Trophoblast cell (in vitro differentiated cells and primary cell): ENCODE data around the gene KCNH2. TPM values are rescaled to one million over a fixed set of nuclear protein-coding genes. Genes with fewer than 3 reads are reported as not detected.
A peak's percentile ranks its signal among the peaks of the same experiment; 100 is the strongest.
"Not testable (repeated sequence)": the region's sequence is repeated elsewhere in the genome, so short reads cannot be mapped to it uniquely, and the experiment has no call there.

Experiments
- DNase-seq, 2 donors: peaks; one replicate each; pipeline ENCODE4 v3.0.0-alpha.2; 2016
- H2AFZ ChIP-seq: 2 replicates; pipeline ENCODE4 v1.6.1; 2013; ENCODE audit warnings: low read length, moderate library complexity, mild to moderate bottlenecking; ENCODE audit not compliant: insufficient read depth, poor library complexity
- H2AK5ac ChIP-seq: 2 replicates; pipeline ENCODE4 v1.6.1; 2013; ENCODE audit warnings: mild to moderate bottlenecking, low read length
- H2BK120ac ChIP-seq: 2 replicates; pipeline ENCODE4 v1.6.1; 2013; ENCODE audit warnings: low read length, mild to moderate bottlenecking, moderate library complexity; ENCODE audit not compliant: insufficient read depth, poor library complexity
- H2BK12ac ChIP-seq: 2 replicates; pipeline ENCODE4 v1.6.1; 2013; ENCODE audit warnings: mild to moderate bottlenecking, low read length, moderate library complexity
- H2BK5ac ChIP-seq: 2 replicates; pipeline ENCODE4 v1.6.1; 2013; ENCODE audit warnings: low read length, low read depth, moderate library complexity, mild to moderate bottlenecking; ENCODE audit not compliant: poor library complexity
- H3K14ac ChIP-seq: 2 replicates; pipeline ENCODE4 v1.6.1; 2013; ENCODE audit warnings: mild to moderate bottlenecking, low read length
- H3K18ac ChIP-seq: 2 replicates; pipeline ENCODE4 v1.6.1; 2013; ENCODE audit warnings: mild to moderate bottlenecking, low read length
- H3K23ac ChIP-seq: 2 replicates; pipeline ENCODE4 v1.6.1; 2013; ENCODE audit warnings: low read length
- H3K27ac ChIP-seq: 2 replicates; pipeline ENCODE4 v1.5.1; 2013; ENCODE audit warnings: low read depth, mild to moderate bottlenecking, inconsistent platforms, low read length, moderate library complexity
- H3K27me3 ChIP-seq: 2 replicates; pipeline ENCODE4 v1.6.1; 2013; ENCODE audit warnings: inconsistent platforms, mild to moderate bottlenecking, low read length, moderate library complexity; ENCODE audit not compliant: insufficient read depth
- H3K36me3 ChIP-seq, 2 experiments: 1 replicate in 1 of 2; 2 replicates in 1 of 2; pipeline ENCODE4 v1.6.1; 2013; ENCODE audit warnings: low read length in 2 of 2, mild to moderate bottlenecking in 2 of 2, moderate library complexity in 1 of 2; ENCODE audit not compliant: insufficient read depth in 2 of 2, control insufficient read depth in 1 of 2
- H3K4ac ChIP-seq: 2 replicates; pipeline ENCODE4 v1.6.1; 2013; ENCODE audit warnings: low read depth, mild to moderate bottlenecking, low read length, moderate library complexity
- H3K4me1 ChIP-seq, 2 experiments: 1 replicate in 1 of 2; 2 replicates in 1 of 2; pipeline ENCODE4 v1.6.1; 2013; ENCODE audit warnings: low read length in 2 of 2, mild to moderate bottlenecking in 2 of 2, moderate library complexity in 1 of 2; ENCODE audit not compliant: insufficient read depth in 2 of 2, control insufficient read depth in 1 of 2
- H3K4me2 ChIP-seq: 2 replicates; pipeline ENCODE4 v1.6.1; 2013; ENCODE audit warnings: inconsistent platforms, mild to moderate bottlenecking, low read length, moderate library complexity
- H3K4me3 ChIP-seq: 2 replicates; pipeline ENCODE4 v1.5.1; 2013; ENCODE audit warnings: mild to moderate bottlenecking, low read depth, low read length, inconsistent platforms
- H3K79me1 ChIP-seq: one replicate; pipeline ENCODE4 v1.6.1; 2013; ENCODE audit warnings: low read length
- H3K79me2 ChIP-seq: 2 replicates; pipeline ENCODE4 v1.6.1; 2013; ENCODE audit warnings: low read length, mild to moderate bottlenecking; ENCODE audit not compliant: control insufficient read depth, insufficient read depth, poor library complexity
- H3K9ac ChIP-seq: 2 replicates; pipeline ENCODE4 v1.6.1; 2013; ENCODE audit warnings: mild to moderate bottlenecking, low read length
- H3K9me3 ChIP-seq: 2 replicates; pipeline ENCODE4 v1.6.1; 2013; ENCODE audit warnings: low read depth, mild to moderate bottlenecking, control low read depth, inconsistent platforms, low read length; ENCODE audit not compliant: insufficient read depth
- H4K12ac ChIP-seq: 2 replicates; pipeline ENCODE4 v1.6.1; 2013; ENCODE audit warnings: low read depth, mild to moderate bottlenecking, low read length, moderate library complexity
- H4K8ac ChIP-seq: 2 replicates; pipeline ENCODE4 v1.6.1; 2013; ENCODE audit warnings: low read depth, mild to moderate bottlenecking, low read length, moderate library complexity
- H4K91ac ChIP-seq: one replicate; pipeline ENCODE4 v1.6.1; 2013; ENCODE audit warnings: low read depth, mild to moderate bottlenecking, low read length, moderate library complexity
- WGBS: extraction: QIAGEN DNeasy Blood & Tissue Kit; methylation state at CpG from one replicate; pipeline ENCODE4 v1.1.7; 2013; ENCODE audit warnings: missing lambda C conversion rate; ENCODE audit not compliant: insufficient read length, insufficient coverage; ENCODE audit errors: extremely low coverage; 5-methylcytosine and 5-hydroxymethylcytosine counted together
- polyA plus RNA-seq: library from polyadenylated mRNA; stranded (reverse); fragments of 200-250 nt; gene quantifications from 2 replicates; pipeline ENCODE4 v1.2.3, GENCODE V29; 2013

KCNH2 gene, protein sequence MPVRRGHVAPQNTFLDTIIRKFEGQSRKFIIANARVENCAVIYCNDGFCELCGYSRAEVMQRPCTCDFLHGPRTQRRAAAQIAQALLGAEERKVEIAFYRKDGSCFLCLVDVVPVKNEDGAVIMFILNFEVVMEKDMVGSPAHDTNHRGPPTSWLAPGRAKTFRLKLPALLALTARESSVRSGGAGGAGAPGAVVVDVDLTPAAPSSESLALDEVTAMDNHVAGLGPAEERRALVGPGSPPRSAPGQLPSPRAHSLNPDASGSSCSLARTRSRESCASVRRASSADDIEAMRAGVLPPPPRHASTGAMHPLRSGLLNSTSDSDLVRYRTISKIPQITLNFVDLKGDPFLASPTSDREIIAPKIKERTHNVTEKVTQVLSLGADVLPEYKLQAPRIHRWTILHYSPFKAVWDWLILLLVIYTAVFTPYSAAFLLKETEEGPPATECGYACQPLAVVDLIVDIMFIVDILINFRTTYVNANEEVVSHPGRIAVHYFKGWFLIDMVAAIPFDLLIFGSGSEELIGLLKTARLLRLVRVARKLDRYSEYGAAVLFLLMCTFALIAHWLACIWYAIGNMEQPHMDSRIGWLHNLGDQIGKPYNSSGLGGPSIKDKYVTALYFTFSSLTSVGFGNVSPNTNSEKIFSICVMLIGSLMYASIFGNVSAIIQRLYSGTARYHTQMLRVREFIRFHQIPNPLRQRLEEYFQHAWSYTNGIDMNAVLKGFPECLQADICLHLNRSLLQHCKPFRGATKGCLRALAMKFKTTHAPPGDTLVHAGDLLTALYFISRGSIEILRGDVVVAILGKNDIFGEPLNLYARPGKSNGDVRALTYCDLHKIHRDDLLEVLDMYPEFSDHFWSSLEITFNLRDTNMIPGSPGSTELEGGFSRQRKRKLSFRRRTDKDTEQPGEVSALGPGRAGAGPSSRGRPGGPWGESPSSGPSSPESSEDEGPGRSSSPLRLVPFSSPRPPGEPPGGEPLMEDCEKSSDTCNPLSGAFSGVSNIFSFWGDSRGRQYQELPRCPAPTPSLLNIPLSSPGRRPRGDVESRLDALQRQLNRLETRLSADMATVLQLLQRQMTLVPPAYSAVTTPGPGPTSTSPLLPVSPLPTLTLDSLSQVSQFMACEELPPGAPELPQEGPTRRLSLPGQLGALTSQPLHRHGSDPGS
- polyA plus RNA-seq: 1.4 and 1.5 TPM in 2 replicates

DNA sequence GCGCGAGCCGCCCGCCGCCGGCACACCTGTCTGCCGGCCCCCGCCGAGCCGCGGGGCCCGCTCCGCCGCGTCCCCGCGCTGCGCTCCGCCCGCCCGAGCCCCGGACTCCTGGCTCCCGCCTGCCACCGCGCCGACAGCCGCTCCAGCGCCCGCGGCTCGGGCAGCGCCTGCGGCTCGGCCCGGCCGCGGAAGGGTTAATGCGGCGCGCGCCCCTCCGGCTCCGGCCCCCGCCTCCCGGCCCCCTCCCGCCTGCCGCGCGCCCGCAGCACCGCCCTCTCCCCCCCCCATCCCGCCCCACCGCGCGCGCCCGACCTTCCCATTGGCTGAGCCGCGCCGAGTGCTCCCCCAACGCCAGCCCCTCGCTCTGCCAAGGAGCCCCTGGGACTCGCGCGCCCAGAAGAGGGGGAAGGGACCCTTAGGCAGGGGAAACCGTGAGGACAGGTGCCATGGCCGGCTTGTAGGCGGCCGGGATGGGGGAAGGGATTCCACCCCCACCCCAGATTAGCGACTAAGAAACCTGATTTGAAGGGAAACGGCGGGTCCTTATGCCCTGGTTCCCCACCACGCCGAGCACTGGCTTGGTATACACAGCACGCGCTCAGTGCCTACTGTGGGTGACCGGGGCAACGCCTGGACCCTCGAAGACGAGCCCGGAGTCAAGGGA is at the start of gene KCNH2:
Gene KCNH2, minus strand, starts transcription at position 196 of the 664 bp plus-strand sequence. CDS start 408 bp downstream, outside the sequence.
- no CpG with 5 or more reads among the region's 81 CpGs for WGBS

DNA sequence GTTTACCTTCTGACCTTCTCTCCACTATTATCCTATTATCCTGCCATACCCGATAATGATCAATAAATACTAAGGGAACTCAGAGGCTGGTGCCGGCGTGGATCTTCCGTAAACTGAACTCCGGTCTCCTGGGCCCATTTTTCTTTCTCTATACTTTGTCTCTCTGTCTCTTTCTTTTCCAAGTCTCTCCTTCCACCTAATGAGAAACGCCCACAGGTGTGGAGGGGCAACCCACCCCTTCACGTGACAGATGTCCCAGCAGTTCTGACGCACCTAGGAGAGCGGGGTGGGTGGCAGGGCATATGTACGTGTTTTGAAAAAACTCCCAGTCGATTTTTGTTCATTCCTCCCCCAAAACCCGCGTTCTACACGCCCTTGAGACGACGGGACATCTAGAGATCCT is 49.6 kb upstream of the KCNH2 start:
- WGBS: no CpG with 5 or more reads among the region's 16 CpGs
- peak overlapping the region; percentile 76 for H2BK5ac ChIP-seq
- peak overlapping the region; percentile 37 for H2BK12ac ChIP-seq
- H3K9me3 ChIP-seq, H3K18ac ChIP-seq, H3K9ac ChIP-seq, H3K27me3 ChIP-seq, H3K4ac ChIP-seq, H3K23ac ChIP-seq, H2AK5ac ChIP-seq, DNase-seq, H3K79me2 ChIP-seq, H3K36me3 ChIP-seq: not testable (repeated sequence)
- peak overlapping the region; percentile 90 for H3K4me2 ChIP-seq
- peak overlapping the region; percentile 21 for H3K14ac ChIP-seq
- peak overlapping the region; percentile 61 for H2AFZ ChIP-seq
- H3K27ac ChIP-seq: peak overlapping the region; percentile 91
- H4K12ac ChIP-seq: peak overlapping the region; percentile 11
- peaks cover 27% of the 10 kb centered on the region for H3K79me1 ChIP-seq
- peak overlapping the region; percentile 17 for H4K8ac ChIP-seq
- peak overlapping the region; percentile 83 for H2BK120ac ChIP-seq
- peak overlapping the region; percentile 52 for H3K4me3 ChIP-seq
- H3K4me1 ChIP-seq: peaks cover 17 to 22% of the 10 kb centered on the region in 2 experiments
- H4K91ac ChIP-seq: peak overlapping the region; percentile 67

More for the DNA sequence above, at the start of gene KCNH2:
- peak within 1 kb of the TSS; percentile 43 for H3K4me3 ChIP-seq
- H3K79me1 ChIP-seq: no peaks in the 10 kb centered on the region
- no peak within 1 kb of the TSS for H2BK12ac ChIP-seq
- H3K27ac ChIP-seq: no peak within 1 kb of the TSS
- no peak within 1 kb of the TSS for H3K14ac ChIP-seq
- no peaks in the 10 kb centered on the region for H3K79me2 ChIP-seq
- H4K8ac ChIP-seq: no peak within 1 kb of the TSS
- no peak within 1 kb of the TSS for H2BK120ac ChIP-seq
- DNase-seq: no peak
- peaks cover 60% of the 10 kb centered on the region for H3K27me3 ChIP-seq
- no peak within 1 kb of the TSS for H2AK5ac ChIP-seq
- H2BK5ac ChIP-seq: no peak within 1 kb of the TSS
- H3K18ac ChIP-seq: no peak within 1 kb of the TSS
- H3K4me2 ChIP-seq: peak within 1 kb of the TSS; percentile 82
- no peak within 1 kb of the TSS for H3K23ac ChIP-seq
- H4K91ac ChIP-seq: no peak within 1 kb of the TSS
- peaks cover 16 to 18% of the 10 kb centered on the region in 2 experiments for H3K4me1 ChIP-seq
- no peak within 1 kb of the TSS for H4K12ac ChIP-seq
- no peak within 1 kb of the TSS for H2AFZ ChIP-seq
- no peak within 1 kb of the TSS for H3K9ac ChIP-seq
- H3K4ac ChIP-seq: no peak within 1 kb of the TSS
- no peaks in the 10 kb centered on the region for H3K36me3 ChIP-seq
- peaks cover 8% of the 10 kb centered on the region for H3K9me3 ChIP-seq

DNA sequence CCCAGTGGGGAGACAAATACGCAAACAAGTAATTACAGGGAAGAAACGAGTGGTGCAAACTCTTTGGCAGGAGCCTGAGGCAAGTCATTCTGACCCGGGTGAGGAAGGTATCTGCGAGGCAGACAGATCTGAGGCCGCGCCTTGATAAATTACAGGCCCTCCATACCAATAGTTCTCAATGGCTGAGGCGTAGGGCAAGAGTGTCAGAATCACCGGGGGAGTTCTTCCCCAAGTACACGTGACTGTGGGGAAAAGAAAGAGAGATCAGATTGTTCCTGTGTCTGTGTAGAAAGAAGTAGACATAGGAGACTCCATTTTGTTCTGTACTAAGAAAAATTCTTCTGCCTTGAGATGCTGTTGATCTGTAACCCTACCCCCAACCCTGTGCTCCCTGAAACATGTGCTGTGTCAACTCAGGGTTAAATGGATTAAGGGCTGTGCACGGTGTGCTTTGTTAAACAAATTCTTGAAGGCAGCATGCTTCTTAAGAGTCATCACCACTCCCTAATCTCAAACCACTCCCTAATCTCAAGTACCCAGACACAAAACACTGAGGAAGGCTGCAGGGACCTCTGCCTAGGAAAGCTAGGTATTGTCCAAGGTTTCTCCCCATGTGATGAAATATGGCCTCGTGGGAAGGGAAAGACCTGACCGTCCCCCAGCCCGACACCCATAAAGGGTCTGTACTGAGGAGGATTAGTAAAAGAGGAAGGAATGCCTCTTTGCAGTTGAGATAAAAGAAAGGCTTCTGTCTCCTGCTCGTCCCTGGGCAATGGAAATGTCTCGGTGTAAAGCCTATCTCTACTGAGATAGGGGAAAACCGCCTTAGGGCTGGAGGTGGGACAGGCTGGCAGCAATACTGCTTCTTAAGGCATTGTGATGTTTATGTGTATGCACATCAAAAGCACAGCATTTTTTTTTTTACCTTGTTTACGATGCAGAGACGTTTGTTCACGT is 48.9 kb upstream of the KCNH2 start:
- WGBS: no CpG with 5 or more reads among the region's 19 CpGs
- not testable (repeated sequence) for H3K4me3 ChIP-seq, H3K36me3 ChIP-seq, H3K23ac ChIP-seq, H4K12ac ChIP-seq, H3K79me2 ChIP-seq, H3K9ac ChIP-seq, H2AK5ac ChIP-seq, H3K27me3 ChIP-seq, H3K9me3 ChIP-seq, H3K14ac ChIP-seq
- Histone ChIP-seq H3K18ac (peak overlapping the region; percentile 22), H4K91ac (peak overlapping the region; percentile 67), H4K8ac (peak overlapping the region; percentile 16), H2AFZ (peak overlapping the region; percentile 61), H3K4me2 (peak overlapping the region; percentile 90), H2BK12ac (peak overlapping the region; percentile 61), H2BK5ac (peak overlapping the region; percentile 74), H3K27ac (peak overlapping the region; percentile 91), H3K4ac (peak overlapping the region; percentile 39), H2BK120ac (peak overlapping the region; percentile 66), H3K4me1 (peaks cover 17 to 22% of the 10 kb centered on the region in 2 experiments), H3K79me1 (peaks cover 27% of the 10 kb centered on the region)
- peak; percentile 92 to 94 for DNase-seq
